Naive thymus-derived CD4-positive, alpha-beta T cell (primary cell): ENCODE results near the gene TADA3. TPM values are rescaled to one million over a fixed set of nuclear protein-coding genes. Genes with fewer than 3 reads are reported as not detected.

Experiments
- ATAC-seq: fragments of 150-1000 bp; cut with Tn5 transposase; 2 replicates; pipeline ENCODE4 v1.10.0; 2021; ENCODE audit warnings: mild to moderate bottlenecking, moderate library complexity
- CTCF ChIA-PET: fragments of 350-600 bp; sonication (Branson Sonifier 250); formaldehyde crosslinking; loops from one replicate; lab custom pipeline; 2021; ENCODE audit warnings: antibody characterized with exemption; lab: Charles Lee
- POLR2A ChIA-PET: fragments of 350-600 bp; sonication (Branson Sonifier 250); formaldehyde crosslinking; loops from one replicate; lab custom pipeline; 2021; ENCODE audit warnings: antibody characterized with exemption, inconsistent platforms; lab: Charles Lee
- DNase-seq, 9 donors: peaks; one replicate each; pipeline versions ENCODE4 v3.0.0 to v3.0.0-alpha.2; 2020 to 2022; ENCODE audit warnings: mixed read lengths in 1 of 9
- H3K27ac ChIP-seq: one replicate; pipeline ENCODE4 v1.7.0; 2013; ENCODE audit warnings: mild to moderate bottlenecking, low read depth, low read length, moderate library complexity
- H3K27me3 ChIP-seq, 2 donors: one replicate each; pipeline ENCODE4 v1.7.0; 2013; ENCODE audit warnings: low read length in 2 of 2, mild to moderate bottlenecking in 2 of 2, moderate library complexity in 2 of 2; ENCODE audit not compliant: control insufficient read depth in 2 of 2, insufficient read depth in 2 of 2
- H3K36me3 ChIP-seq, 3 experiments: 1 replicate in 2 of 3; 2 replicates in 1 of 3; pipeline ENCODE4 v1.7.0; 2013; ENCODE audit warnings: low read length in 3 of 3, mild to moderate bottlenecking in 3 of 3, moderate library complexity in 1 of 3; ENCODE audit not compliant: insufficient read depth in 3 of 3, control insufficient read depth in 2 of 3
- H3K4me1 ChIP-seq, 2 donors: one replicate each; pipeline ENCODE4 v1.7.0; 2013; ENCODE audit warnings: low read length in 2 of 2, mild to moderate bottlenecking in 2 of 2, moderate library complexity in 1 of 2; ENCODE audit not compliant: control insufficient read depth in 2 of 2, insufficient read depth in 2 of 2
- H3K4me3 ChIP-seq: 2 replicates; pipeline ENCODE4 v1.7.0; 2013; ENCODE audit warnings: mild to moderate bottlenecking, low read length
- H3K9me3 ChIP-seq, 3 experiments: 1 replicate in 2 of 3; 2 replicates in 1 of 3; pipeline ENCODE4 v1.7.0; 2013; ENCODE audit warnings: low read length in 3 of 3; ENCODE audit not compliant: control insufficient read depth in 2 of 3
- H3K27ac Mint-ChIP-seq, 9 donors: one replicate each; pipeline ENCODE4 v1.8.0; 2020 to 2022; ENCODE audit warnings: mixed read lengths in 9 of 9, mild to moderate bottlenecking in 8 of 9, moderate library complexity in 5 of 9, inconsistent platforms in 2 of 9
- H3K27me3 Mint-ChIP-seq, 5 donors: one replicate each; pipeline ENCODE4 v1.8.0; 2021 to 2022; ENCODE audit warnings: mixed read lengths in 5 of 5, mild to moderate bottlenecking in 1 of 5
- H3K36me3 Mint-ChIP-seq, 5 donors: one replicate each; pipeline ENCODE4 v1.8.0; 2020 to 2022; ENCODE audit warnings: mixed read lengths in 5 of 5, mild to moderate bottlenecking in 3 of 5, inconsistent platforms in 1 of 5
- H3K4me1 Mint-ChIP-seq, 7 donors: one replicate each; pipeline ENCODE4 v1.8.0; 2020 to 2022; ENCODE audit warnings: mixed read lengths in 7 of 7, mild to moderate bottlenecking in 3 of 7, inconsistent platforms in 1 of 7
- H3K4me3 Mint-ChIP-seq, 10 donors: one replicate each; pipeline ENCODE4 v1.8.0; 2020 to 2022; ENCODE audit warnings: mild to moderate bottlenecking in 10 of 10, mixed read lengths in 10 of 10, moderate library complexity in 6 of 10, inconsistent platforms in 2 of 10
- H3K9me3 Mint-ChIP-seq, 11 donors: one replicate each; pipeline ENCODE4 v1.8.0; 2020 to 2022; ENCODE audit warnings: mixed read lengths in 11 of 11, mild to moderate bottlenecking in 4 of 11, inconsistent platforms in 1 of 11, moderate library complexity in 1 of 11
- intact Hi-C, 2 donors: fragments of 100-400 bp; cut with micrococcal nuclease; formaldehyde crosslinking; loops; one replicate each; pipeline ENCODE4 v1.15.1; 2023
- polyA plus RNA-seq, 2 donors: library from polyadenylated mRNA; unstranded; fragments of 300-500 nt; fragmentation: Illumina TruSeq; gene quantifications; one replicate each; pipeline ENCODE4 v1.2.3, GENCODE V29; 2021
- total RNA-seq, 6 experiments: library from RNA in 5 of 6; stranded (reverse) in 5 of 6; gene quantifications; 1 replicate in 5 of 6; 2 replicates in 1 of 6; pipeline ENCODE4 v1.2.3 and lab custom pipeline; 2021 to 2026

Gene TADA3
- total and polyA plus RNA-seq, 7 experiments from 2014 or later, result 31.6 to 69.5 (median 42.7) TPM

DNA sequence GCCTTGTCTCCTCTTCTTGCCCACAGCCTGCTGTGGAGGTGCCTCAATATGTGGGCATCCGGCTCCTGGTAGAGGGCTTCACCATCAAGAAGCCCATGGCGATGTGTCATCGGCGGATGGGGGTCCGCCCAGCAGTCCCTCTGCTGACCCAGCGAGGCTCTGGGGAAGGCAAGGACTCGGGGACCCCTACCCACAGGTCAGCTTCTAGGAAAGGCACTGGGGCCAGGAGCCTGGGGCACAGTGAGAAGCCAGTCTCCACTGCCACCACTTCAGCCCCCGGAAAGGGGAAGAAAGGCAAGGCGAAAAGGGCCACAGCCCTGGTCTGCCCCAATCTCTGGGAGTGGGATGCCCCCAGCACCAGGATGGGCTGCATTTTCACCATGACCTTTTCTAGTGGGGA, 40.8 kb upstream of the TADA3 start:
- Mint-ChIP-seq H3K27me3 (no peaks in the 10 kb centered on the region), H3K4me1 (peaks cover 0 to 12% (median 7%) of the 10 kb centered on the region in 7 donors), H3K27ac (no peak overlapping the region), H3K4me3 (no peak overlapping the region), H3K9me3 (no peaks in the 10 kb centered on the region), H3K36me3 (peaks cover 0 to 17% (median 0%) of the 10 kb centered on the region in 5 donors)
- ChIA-PET POLR2A (interaction anchor here (1.8 kb wide), 1 partner anchor 100 kb away, joined by 6 read pairs; the partner anchor contains the start of gene CRELD1), CTCF (no interaction called here)
- Histone ChIP-seq H3K27me3 (no peaks in the 10 kb centered on the region), H3K4me1 (no peaks in the 10 kb centered on the region), H3K36me3 (peaks cover 0 to 55% (median 4%) of the 10 kb centered on the region in 3 experiments), H3K9me3 (no peaks in the 10 kb centered on the region), H3K27ac (no peak overlapping the region), H3K4me3 (no peak overlapping the region)
- ATAC-seq (no peak), DNase-seq (no peak)
- intact Hi-C loops, result no loop called here

DNA sequence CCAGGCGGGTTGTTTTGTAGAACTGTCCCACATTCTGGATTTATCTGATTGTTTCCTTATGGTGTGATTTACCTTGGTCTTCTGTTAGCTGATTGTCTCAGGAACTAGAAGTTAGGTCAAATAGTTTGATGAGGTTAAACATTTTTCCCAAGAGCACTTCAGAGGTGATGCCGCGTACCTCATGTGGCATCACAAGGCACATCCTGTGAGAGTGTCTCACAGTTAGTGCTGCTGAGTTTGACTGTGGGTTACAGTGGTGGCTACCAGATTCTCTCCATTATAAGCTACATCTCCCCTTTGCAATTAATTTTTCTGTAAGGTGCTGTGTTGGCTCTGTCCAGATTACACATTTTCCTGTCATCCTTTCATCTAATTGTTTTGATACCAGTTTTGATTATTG, 39.0 kb upstream of the TADA3 start:
- POLR2A ChIA-PET, result interaction anchor here (1.8 kb wide), 1 partner anchor 102 kb away, joined by 6 read pairs; the partner anchor contains the start of gene CRELD1
- CTCF ChIA-PET, result interaction anchor here (0.6 to 1.2 kb wide), 5 partner anchors 10 to 115 kb away, joined by 3 to 4 read pairs (median 3); partner anchors contain the start of gene RPUSD3
- ATAC-seq (no peak), DNase-seq (no peak)
- Histone ChIP-seq H3K27me3 (no peaks in the 10 kb centered on the region), H3K4me3 (no peak overlapping the region), H3K36me3 (peaks cover 0 to 48% (median 4%) of the 10 kb centered on the region in 3 experiments), H3K9me3 (no peaks in the 10 kb centered on the region), H3K27ac (no peak overlapping the region), H3K4me1 (no peaks in the 10 kb centered on the region)
- intact Hi-C loops, result no loop called here
- H3K4me3 Mint-ChIP-seq, result no peak overlapping the region
- H3K27me3 Mint-ChIP-seq, result no peaks in the 10 kb centered on the region
- no peaks in the 10 kb centered on the region for H3K9me3 Mint-ChIP-seq
- H3K36me3 Mint-ChIP-seq, result peaks cover 0 to 13% (median 0%) of the 10 kb centered on the region in 5 donors
- H3K4me1 Mint-ChIP-seq, result peaks cover 7 to 9% (median 8%) of the 10 kb centered on the region in 7 donors
- H3K27ac Mint-ChIP-seq, result peak overlapping the region in 6 of 9 donors; percentile 1 to 61 (median 5)

DNA sequence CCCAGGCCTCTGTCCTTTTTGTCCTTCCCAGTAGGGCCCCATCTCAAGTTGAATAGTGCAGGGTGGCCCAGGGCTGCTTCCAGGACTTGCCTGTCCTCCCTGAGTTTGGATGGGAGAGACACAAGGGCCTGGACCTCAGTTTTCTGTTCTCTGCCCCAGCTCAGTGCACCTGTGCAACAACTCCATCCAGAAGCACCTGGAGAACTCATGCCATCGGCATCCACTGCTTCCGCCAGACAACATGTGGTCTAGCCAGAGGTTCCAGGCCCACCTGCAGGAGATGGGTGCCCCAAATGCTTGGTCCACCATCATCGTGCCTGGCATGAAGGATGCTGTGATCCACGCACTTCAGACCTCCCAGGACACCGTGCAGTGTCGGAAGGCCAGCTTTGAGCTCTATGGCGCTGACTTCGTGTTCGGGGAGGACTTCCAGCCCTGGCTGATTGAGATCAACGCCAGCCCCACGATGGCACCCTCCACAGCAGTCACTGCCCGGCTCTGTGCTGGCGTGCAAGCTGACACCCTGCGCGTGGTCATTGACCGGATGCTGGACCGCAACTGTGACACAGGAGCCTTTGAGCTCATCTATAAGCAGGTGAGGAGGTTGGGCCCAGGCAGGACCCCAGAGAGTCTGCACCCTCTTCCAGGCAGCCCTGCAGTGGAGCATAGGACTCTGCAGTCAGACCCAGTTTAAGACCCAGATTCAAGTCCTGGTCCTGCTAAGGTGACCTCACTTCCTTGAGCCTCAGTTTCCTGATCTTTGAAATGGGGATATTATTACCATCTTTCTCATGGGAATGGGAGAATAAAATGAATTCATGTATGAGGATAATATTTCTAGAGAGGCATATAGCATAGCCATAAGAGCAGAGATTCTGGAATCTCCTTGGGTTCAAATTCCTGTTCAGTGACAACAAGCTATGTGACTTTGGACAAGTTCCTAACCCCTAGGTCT, 36.8 kb upstream of the TADA3 start:
- ChIA-PET CTCF (no interaction called here), POLR2A (interaction anchor here (1.2 kb wide), 1 partner anchor 158 kb away, joined by 6 read pairs; the partner anchor contains the start of gene EMC3)
- Mint-ChIP-seq H3K27ac (peak overlapping the region in 1 of 9 donors; percentile 31), H3K36me3 (peaks cover 0 to 5% (median 0%) of the 10 kb centered on the region in 5 donors), H3K9me3 (no peaks in the 10 kb centered on the region), H3K27me3 (no peaks in the 10 kb centered on the region), H3K4me1 (peaks cover 6 to 8% (median 7%) of the 10 kb centered on the region in 7 donors), H3K4me3 (no peak overlapping the region)
- DNase-seq (no peak), ATAC-seq (no peak)
- no peaks in the 10 kb centered on the region for H3K27me3 ChIP-seq
- H3K9me3 ChIP-seq, result no peaks in the 10 kb centered on the region
- intact Hi-C loops, result no loop called here
- peaks cover 0 to 29% (median 4%) of the 10 kb centered on the region in 3 experiments for H3K36me3 ChIP-seq
- H3K4me1 ChIP-seq, result no peaks in the 10 kb centered on the region
- H3K27ac ChIP-seq, result no peak overlapping the region
- no peak overlapping the region for H3K4me3 ChIP-seq

DNA sequence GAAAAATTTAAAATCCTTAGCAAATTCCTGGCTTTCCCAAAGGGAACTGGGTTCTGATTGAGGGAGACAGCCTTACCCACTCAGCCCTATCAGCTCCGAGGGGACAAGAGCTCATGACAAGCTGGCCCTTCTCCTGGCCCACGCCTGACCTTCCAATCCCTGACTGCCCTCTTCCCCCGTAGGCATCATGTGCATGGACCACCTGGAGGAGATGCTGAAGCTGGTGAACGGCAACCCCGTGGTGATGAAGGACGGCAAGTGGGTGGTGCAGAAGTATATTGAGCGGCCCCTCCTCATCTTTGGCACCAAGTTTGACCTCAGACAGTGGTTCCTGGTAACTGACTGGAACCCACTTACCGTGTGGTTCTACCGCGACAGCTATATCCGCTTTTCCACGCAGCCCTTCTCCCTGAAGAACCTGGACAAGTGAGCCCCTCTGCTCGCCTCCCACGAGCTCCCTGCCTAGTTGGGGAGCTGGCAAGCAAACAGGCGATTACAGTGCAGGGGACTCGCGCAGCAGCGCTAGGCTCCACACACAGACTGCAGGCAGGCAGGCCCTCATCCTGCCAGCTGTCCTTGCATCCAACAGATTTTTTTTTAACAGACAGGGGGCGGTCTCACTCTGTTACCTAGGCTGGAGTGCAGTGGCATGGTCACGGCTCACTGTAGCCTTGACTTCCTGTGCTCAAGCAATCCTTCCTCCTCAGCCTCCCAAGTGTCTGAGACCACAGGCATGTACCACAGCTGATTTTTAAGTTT, 34.7 kb upstream of the TADA3 start:
- Mint-ChIP-seq H3K4me3 (no peak overlapping the region), H3K36me3 (peaks cover 0 to 5% (median 0%) of the 10 kb centered on the region in 5 donors), H3K9me3 (no peaks in the 10 kb centered on the region), H3K4me1 (peaks cover 6 to 8% (median 7%) of the 10 kb centered on the region in 7 donors), H3K27ac (no peak overlapping the region), H3K27me3 (no peaks in the 10 kb centered on the region)
- H3K9me3 ChIP-seq, result no peaks in the 10 kb centered on the region
- H3K36me3 ChIP-seq, result peaks cover 0 to 12% (median 4%) of the 10 kb centered on the region in 3 experiments
- peak in 3 of 9 donors; percentile 21 to 28 (median 25) for DNase-seq
- ATAC-seq, result peak; percentile 29
- intact Hi-C loops, result no loop called here
- H3K4me1 ChIP-seq, result no peaks in the 10 kb centered on the region
- ChIA-PET CTCF (interaction anchor here (0.6 to 0.7 kb wide), 2 partner anchors 19 to 71 kb away, joined by 3 to 4 read pairs; no protein-coding TSS in a partner anchor), POLR2A (no interaction called here)
- H3K27me3 ChIP-seq, result no peaks in the 10 kb centered on the region
- H3K4me3 ChIP-seq, result no peak overlapping the region
- no peak overlapping the region for H3K27ac ChIP-seq

DNA sequence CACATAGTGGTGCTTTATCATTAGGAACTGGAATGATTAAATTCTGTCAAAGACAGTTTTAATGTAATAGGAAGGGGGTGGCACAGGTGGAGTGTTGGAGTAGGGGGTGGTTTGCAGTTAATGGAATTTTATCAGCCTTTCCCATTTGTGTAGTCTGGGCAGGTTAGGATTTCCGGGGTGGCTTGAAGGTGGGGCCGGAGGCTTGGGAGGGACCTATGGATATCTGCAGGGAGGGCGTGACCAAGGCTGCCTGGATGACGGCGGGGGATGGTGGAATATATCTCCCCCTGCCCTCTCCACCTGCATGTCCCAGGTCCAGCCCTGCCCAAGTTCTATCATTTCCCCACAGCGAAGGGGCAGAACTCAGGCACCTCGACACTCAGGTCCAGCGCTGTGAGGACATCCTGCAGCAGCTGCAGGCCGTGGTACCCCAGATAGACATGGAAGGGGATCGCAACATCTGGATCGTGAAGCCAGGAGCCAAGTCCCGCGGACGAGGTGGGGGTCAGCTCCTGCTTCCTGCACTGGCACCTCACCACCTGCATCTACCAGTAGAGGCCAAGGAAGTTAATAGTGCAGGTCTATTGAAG, 33.3 kb upstream of the TADA3 start:
- Histone ChIP-seq H3K27me3 (no peaks in the 10 kb centered on the region), H3K4me3 (no peak overlapping the region), H3K36me3 (peaks cover 0 to 12% (median 4%) of the 10 kb centered on the region in 3 experiments), H3K27ac (no peak overlapping the region), H3K4me1 (no peaks in the 10 kb centered on the region), H3K9me3 (no peaks in the 10 kb centered on the region)
- ChIA-PET POLR2A (no interaction called here), CTCF (no interaction called here)
- Mint-ChIP-seq H3K4me1 (peaks cover 0 to 8% (median 0%) of the 10 kb centered on the region in 7 donors), H3K4me3 (no peak overlapping the region), H3K9me3 (no peaks in the 10 kb centered on the region), H3K27me3 (no peaks in the 10 kb centered on the region), H3K27ac (peak overlapping the region in 1 of 9 donors; percentile 12), H3K36me3 (no peaks in the 10 kb centered on the region)
- no peak for ATAC-seq
- DNase-seq, result no peak
- intact Hi-C loops, result no loop called here

DNA sequence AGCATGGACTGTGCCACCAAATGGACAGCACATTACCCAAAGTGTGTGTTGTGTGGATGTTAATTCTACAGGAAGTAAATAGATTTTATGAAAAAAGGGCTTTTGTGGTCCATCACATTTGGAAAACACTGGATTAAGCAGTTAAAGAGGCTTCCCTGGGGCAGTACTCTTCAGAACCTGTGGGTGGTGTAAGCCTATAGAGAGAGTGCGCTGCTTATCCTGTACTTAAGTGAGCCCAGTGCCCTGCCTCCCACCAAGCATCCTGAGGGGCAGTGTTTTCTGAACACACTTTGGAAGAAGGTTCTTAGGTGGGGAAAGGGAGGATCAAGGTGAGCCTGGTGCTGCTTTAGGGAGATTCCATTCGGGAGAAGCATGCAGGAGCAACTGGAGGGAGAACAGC, 28.7 kb upstream of the TADA3 start:
- no peak for ATAC-seq
- H3K27ac Mint-ChIP-seq, result no peak overlapping the region
- POLR2A ChIA-PET, result no interaction called here

More for the DNA sequence above, 28.7 kb upstream of the TADA3 start:
- intact Hi-C loops, result no loop called here
- Histone ChIP-seq H3K27ac (no peak overlapping the region), H3K4me3 (no peak overlapping the region), H3K9me3 (no peaks in the 10 kb centered on the region), H3K36me3 (no peaks in the 10 kb centered on the region), H3K4me1 (no peaks in the 10 kb centered on the region), H3K27me3 (no peaks in the 10 kb centered on the region)
- no peaks in the 10 kb centered on the region for H3K27me3 Mint-ChIP-seq
- H3K36me3 Mint-ChIP-seq, result peaks cover 0 to 14% (median 0%) of the 10 kb centered on the region in 5 donors
- no peak for DNase-seq
- CTCF ChIA-PET, result no interaction called here
- peaks cover 0 to 2% (median 0%) of the 10 kb centered on the region in 11 donors for H3K9me3 Mint-ChIP-seq
- peaks cover 0 to 5% (median 0%) of the 10 kb centered on the region in 7 donors for H3K4me1 Mint-ChIP-seq
- H3K4me3 Mint-ChIP-seq, result no peak overlapping the region
